ENCODE measurements around the gene KPNA6.
A peak's percentile ranks its signal among the peaks of the same experiment; 100 is the strongest.
"Not testable (repeated sequence)": the region's sequence is repeated elsewhere in the genome, so short reads cannot be mapped to it uniquely, and the experiment has no call there.

Gene KPNA6

GRCh38 chr1:32143302-32143695 lies 35.4 kb downstream of the KPNA6 start:
- DNase-seq = not testable (repeated sequence)

GRCh38 chr1:32144033-32144432 lies 36.2 kb downstream of the KPNA6 start:
- DNase-seq = no peak

- DNase-seq = not testable (repeated sequence)
Measured at GRCh38 chr1:32147799-32148198, 39.9 kb downstream of the KPNA6 start.

GRCh38 chr1:32150847-32151246 lies 43.0 kb downstream of the KPNA6 start:
- no peak for DNase-seq

GRCh38 chr1:32151319-32151787 lies 43.5 kb downstream of the KPNA6 start:
- no peak for DNase-seq

- DNase-seq = no peak
Measured at GRCh38 chr1:32159189-32159588, 51.3 kb downstream of the KPNA6 start.

- DNase-seq = no peak
Measured at GRCh38 chr1:32163405-32163804, 55.5 kb downstream of the KPNA6 start.

- not testable (repeated sequence) for DNase-seq
Measured at GRCh38 chr1:32165633-32166032, 57.8 kb downstream of the KPNA6 start.

- no peak for DNase-seq
Measured at GRCh38 chr1:32170991-32171390, 63.1 kb downstream of the KPNA6 start.

GRCh38 chr1:32172621-32173245 lies 64.9 kb downstream of the KPNA6 start:
- no peak for DNase-seq

GRCh38 chr1:32178380-32179192 lies 70.7 kb downstream of the KPNA6 start:
- DNase-seq = no peak

- no peak for DNase-seq
Measured at GRCh38 chr1:32179193-32179442, 71.3 kb downstream of the KPNA6 start.

- DNase-seq = peak; percentile 45
Measured at GRCh38 chr1:32179443-32180185, 71.8 kb downstream of the KPNA6 start, which contains the start of gene TXLNA. Gene TXLNA, plus strand, starts transcription at chr1:32179675. Its CDS starts 671 bp downstream, at chr1:32180346.

- DNase-seq = no peak
Measured at GRCh38 chr1:32180186-32181060, 72.6 kb downstream of the KPNA6 start.

GRCh38 chr1:32181065-32181464 lies 73.2 kb downstream of the KPNA6 start:
- no peak for DNase-seq

GRCh38 chr1:32181563-32181962 lies 73.7 kb downstream of the KPNA6 start:
- no peak for DNase-seq

GRCh38 chr1:32182060-32182459 lies 74.2 kb downstream of the KPNA6 start:
- no peak for DNase-seq

- DNase-seq = no peak
Measured at GRCh38 chr1:32184650-32185049, 76.8 kb downstream of the KPNA6 start.

GRCh38 chr1:32186077-32186476 lies 78.2 kb downstream of the KPNA6 start:
- DNase-seq = no peak

- DNase-seq = no peak
Measured at GRCh38 chr1:32186491-32186890, 78.6 kb downstream of the KPNA6 start.

GRCh38 chr1:32187850-32188249 lies 80.0 kb downstream of the KPNA6 start:
- DNase-seq = no peak

- no peak for DNase-seq
Measured at GRCh38 chr1:32192220-32192948, 84.5 kb downstream of the KPNA6 start.
